GM18498 (cell line): Measurements from ENCODE around the gene P3H2.
A peak's percentile ranks its signal among the peaks of the same experiment; 100 is the strongest.
"Not testable (repeated sequence)": the region's sequence is repeated elsewhere in the genome, so short reads cannot be mapped to it uniquely, and the experiment has no call there.

Source experiments
- ATAC-seq: cut with Tn5 transposase; IDR thresholded peaks from one replicate; pipeline ENCODE4 v1.9.1; 2021; ENCODE audit warnings: mild to moderate bottlenecking, moderate library complexity; ENCODE audit not compliant: unreplicated experiment

The P3H2 gene, protein sequence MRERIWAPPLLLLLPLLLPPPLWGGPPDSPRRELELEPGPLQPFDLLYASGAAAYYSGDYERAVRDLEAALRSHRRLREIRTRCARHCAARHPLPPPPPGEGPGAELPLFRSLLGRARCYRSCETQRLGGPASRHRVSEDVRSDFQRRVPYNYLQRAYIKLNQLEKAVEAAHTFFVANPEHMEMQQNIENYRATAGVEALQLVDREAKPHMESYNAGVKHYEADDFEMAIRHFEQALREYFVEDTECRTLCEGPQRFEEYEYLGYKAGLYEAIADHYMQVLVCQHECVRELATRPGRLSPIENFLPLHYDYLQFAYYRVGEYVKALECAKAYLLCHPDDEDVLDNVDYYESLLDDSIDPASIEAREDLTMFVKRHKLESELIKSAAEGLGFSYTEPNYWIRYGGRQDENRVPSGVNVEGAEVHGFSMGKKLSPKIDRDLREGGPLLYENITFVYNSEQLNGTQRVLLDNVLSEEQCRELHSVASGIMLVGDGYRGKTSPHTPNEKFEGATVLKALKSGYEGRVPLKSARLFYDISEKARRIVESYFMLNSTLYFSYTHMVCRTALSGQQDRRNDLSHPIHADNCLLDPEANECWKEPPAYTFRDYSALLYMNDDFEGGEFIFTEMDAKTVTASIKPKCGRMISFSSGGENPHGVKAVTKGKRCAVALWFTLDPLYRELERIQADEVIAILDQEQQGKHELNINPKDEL

DNA sequence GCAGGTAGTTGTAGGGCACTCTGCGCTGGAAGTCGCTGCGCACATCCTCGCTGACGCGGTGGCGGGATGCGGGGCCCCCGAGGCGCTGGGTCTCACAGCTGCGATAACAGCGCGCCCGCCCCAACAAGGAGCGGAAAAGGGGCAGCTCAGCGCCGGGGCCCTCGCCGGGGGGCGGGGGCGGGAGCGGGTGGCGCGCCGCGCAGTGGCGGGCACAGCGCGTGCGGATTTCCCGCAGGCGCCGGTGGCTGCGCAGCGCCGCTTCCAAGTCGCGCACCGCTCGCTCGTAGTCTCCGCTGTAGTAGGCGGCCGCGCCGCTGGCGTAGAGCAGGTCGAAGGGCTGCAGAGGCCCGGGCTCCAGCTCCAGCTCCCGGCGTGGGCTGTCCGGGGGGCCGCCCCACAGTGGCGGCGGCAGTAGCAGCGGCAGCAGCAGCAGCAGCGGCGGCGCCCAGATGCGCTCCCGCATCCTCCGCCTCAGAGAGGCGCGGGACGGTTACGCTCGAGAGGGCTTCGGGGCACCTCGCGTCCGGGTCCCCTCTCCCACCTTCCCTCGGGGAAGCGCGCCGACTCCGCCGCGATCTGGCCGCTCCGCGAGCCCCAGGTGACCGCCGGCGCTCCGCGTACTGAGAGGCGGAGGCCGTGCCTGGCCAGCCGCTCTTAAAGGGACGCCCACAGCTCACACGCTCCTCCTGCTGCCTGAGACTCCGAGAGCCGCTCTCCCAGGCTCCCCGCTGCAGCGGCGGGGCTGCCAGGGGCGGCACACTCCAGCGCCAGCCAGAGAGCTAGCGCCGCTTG, at the start of gene P3H2:
TSS of gene P3H2 (minus strand) at position 629 of the 792 bp plus-strand sequence. CDS start at position 463, 166 bp downstream.
- peak; percentile 85 for ATAC-seq

DNA sequence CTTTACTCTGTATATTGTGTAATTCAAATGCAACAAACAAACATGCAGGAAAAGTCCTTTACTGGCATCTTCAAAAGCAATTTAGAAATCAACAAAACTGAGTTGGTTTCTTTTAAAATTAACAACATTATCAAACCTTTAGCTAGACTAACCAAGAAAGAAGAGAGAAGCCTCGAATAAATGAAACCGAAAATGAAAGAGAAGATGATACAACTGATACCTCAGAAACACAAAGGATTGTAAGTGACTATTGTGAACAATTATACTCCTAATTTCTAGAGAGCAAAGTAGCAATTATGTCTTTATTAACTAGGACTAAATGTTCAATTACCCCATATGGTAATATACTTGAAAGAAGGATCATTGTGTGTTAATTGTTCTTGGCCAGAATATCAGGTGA, 49.2 kb upstream of the P3H2 start:
- peak; percentile 80 for ATAC-seq

DNA sequence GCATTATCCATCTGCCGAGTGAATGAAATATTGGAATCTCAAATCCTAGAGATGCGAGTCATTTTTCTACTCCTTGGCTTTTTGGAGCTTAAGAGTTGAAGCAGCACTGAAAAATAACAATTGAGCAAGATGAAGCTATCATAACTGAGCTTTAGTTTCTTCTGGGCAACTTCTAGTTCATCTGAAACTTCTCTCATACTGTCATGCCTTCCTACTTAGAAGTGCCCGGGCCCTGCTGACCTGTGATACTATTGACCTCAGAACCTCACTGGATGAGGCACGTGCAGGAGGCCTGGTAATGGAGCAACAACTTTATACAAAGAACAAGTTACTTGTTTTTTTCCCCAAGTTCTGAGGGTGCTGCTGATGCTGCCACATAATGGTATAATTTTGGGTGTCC, 48.5 kb upstream of the P3H2 start:
- peak; percentile 56 for ATAC-seq

DNA sequence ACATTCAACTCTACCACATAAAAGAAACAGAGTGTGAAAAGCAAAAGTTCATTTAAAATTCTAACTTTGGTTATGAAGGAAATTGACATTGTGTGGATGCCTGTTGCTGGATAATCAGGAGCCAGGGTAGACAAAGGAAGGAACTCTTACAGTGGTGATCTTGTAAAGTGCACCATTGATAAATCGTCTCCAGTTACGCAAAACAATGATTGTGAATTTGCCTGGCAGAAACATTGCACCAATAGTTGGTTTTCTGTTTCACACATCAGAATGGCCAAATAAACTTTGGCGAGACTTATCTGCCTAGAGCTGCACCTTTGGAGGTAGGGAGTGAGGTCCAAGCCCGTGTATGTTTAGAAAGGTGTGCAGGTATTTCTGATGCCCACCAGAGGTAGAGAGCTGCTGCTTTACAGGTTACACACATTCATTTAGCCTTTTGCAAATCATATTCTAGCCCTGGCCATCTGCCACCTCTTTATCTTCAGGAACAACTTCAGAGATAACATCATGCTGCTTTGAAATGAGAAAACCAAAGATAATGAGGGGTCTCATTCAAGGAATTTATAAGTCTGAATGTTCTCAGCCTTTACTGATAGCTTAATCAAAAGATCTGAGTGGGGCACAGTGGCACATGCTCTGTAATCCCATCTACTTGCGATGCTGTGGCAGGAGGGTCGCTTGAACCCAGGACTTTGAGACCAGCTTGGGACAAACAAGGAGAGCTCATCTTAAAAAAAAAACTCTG, 47.4 kb upstream of the P3H2 start:
- no peak for ATAC-seq

DNA sequence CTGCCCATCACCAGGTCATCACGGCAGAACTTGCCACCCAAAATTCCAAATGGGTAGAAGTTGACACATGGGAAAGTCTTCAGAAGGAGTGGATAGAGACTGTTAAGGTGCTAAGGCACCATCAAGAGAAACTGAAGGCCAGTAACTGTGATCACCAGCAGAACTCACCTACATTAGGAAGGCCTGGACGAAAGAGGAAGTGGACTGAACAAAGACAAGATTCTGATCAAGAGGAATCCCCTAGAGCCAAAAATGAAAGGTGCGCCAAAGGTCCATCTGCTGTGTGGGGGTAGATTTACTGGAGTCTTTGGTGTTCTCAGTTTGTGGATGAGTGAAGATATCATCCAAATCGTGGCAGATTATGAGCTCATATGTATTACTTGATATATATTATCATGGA, 46.3 kb upstream of the P3H2 start:
- ATAC-seq = no peak

DNA sequence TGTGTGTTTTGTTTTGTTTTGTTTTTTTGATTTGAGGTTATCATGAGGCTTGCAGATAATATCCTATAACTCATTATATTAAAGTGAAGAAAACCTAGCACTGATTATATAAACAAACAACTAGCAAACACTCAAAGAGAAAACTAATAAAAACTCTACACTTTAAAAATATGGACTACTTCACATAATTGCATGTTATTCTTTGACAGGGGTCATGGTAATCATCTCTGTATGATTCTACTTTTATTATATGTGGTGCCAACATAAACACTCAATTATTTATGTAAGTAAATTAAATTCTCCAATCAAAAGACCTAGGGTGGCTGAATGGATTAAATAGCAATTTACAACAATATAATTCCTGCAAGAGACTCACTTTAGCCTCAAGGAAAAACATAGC, 44.6 kb upstream of the P3H2 start:
- no peak for ATAC-seq

DNA sequence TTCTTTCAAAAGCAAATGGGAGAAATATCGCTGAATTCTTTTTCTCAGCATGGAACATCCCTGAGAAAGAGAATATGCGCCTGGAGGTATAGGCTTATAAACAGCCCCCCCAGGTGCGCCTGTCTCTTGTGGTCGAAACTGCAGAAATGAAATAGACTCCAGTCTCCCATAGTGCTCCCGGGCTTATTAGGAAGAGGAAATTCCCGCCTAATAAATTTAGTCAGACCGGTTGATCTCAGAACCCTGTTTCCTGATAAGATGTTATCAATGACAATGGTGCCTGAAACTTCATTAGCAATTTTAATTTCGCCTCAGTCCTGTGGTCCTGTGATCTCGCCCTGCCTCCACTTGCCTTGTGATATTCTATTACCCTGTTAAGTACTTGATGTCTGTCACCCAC, 41.3 kb upstream of the P3H2 start:
- not testable (repeated sequence) for ATAC-seq

DNA sequence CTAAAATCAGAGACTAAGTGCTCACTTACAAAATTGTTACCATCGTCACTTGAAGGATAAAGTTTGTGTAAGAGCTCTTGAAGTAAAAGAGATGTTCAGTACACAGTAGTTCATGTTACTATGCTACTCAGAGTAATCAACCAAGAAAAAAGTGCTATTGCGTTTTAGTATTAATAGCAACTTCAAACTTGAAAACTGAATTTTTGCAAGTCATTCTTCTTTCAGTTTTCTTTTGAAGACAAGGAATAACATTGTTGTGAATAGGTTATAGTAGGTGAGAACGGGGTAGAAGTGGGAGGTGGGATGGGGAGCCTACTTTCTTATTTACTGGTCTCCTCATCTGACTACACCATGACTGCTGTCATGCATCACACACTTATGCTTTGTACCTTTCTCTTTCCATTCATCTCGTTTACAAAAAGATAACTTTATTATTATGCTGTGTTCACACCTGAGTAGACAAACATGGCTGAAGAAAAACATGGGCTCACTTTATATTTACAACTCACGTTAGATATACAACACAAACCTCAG, 39.3 kb upstream of the P3H2 start:
- no peak for ATAC-seq

DNA sequence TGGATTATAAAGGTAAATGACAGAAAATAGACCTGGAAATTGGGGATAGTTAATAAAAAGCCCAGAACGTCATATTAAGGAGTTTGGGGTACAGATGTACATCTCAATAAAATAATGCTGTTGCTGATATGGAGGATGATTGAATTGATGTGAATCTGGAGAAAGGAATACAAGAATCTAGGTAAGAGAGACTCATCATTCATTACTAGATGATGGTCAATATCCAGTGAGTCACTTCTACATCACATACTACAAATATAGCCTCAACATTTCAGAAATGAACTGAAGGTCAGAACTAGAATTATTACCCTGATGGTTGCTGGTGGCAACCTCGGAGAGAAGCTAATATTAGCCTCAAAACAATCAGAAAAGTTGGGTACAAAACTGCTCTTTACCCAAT, 37.6 kb upstream of the P3H2 start:
- no peak for ATAC-seq

DNA sequence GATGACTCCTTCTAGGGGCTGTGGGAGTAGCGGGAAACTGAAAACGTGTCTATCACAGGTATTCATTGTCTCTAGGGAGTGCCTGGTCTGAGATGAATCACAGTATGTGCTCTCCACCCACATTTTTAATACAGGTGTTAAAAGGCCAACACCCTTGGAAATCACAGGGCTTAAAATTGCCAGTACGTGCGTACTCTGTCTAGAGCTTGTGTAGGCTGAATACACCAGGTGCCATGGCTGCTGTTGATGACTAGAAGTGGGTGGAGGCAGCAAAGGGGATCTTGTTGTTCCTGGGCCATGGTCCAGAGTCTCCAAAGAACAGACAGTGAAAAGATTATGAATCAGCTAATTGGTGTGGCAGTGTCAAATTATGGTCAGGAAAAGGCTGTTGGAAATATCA, 35.1 kb upstream of the P3H2 start:
- ATAC-seq = no peak

DNA sequence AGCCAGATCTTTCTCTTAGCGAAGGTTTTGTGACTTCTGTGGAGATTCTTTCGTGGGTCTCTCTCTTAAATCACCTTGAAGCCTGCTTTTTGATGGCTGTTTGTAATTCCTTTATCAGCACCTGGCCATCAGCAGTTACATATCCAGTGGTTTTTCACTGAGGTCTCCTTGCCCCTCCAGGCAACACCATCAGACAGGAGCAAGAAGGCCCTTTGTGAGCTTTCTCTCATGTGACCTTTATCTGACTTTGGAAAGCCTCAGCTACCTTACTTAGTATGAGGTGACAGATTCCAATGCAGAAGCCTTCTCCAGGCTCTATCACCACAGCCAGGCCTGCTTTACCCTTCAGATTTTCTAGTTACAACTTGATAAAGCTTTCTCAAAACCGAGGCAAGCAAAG, 30.0 kb upstream of the P3H2 start:
- ATAC-seq = no peak

DNA sequence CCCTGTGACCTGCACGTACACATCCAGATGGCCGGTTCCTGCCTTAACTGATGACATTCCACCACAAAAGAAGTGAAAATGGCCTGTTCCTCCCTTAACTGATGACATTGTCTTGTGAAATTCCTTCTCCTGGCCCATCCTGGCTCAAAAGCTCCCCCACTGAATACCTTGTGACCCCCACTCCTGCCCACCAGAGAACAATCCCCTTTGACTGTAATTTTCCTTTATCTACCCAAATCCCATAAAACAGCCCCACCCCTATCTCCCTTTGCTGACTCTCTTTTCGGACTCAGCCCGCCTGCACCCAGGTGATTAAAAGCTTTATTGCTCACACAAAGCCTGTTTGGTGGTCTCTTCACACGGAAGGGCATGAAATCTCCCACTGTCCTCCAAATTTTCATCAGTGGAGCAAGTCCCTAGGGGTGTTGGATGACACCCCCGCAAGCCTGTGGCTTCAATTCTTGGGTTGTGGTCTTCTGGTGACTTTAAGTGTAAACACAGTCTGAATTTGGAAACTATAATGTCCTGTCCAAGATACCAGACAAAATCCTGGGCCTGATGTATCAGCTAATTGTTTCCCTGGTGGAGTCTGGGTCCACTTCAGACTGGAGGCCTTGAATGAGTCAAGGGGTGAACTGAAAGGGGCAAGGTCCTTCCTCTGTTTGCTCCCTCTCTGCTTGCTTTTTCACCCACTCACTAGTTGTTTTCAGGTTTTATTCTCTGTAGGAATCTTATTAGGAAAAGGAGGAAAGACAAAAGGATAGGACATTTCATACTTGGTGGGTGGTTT, 29.3 kb upstream of the P3H2 start:
- ATAC-seq = not testable (repeated sequence)

DNA sequence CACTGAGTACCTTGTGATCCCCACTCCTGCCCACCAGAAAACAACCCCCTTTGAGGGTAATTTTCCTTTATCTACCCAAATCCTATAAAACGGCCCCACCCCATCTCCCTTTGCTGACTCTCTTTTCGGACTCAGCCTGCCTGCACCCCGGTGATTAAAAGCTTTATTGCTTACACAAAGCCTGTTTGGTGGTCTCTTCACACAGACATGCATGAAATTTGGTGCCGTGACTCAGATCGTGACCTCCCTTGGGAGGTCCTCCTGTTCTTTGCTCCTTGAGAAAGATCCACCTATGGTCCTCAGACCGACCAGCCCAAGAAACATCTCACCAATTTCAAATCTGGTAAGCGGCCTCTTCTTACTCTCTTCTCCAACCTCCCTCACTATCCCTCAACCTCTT, 24.1 kb upstream of the P3H2 start:
- not testable (repeated sequence) for ATAC-seq

DNA sequence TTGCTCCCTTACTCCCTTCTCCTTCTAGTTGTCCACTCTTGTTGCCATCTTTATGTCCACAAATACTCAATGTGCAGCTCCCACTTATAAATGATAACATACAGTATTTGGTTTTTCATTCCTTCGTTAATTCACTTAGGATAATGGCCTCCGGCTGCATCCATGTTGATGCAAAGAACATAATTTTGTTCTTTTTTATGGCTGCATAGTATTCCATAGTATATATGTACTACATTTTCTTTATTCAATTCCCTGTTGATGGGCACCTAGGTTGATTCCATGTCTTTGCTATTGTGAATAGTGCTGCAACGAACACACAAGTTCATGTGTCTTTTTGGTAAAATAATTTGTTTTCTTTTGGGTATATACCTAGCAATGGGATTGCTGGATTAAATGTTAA, 21.3 kb upstream of the P3H2 start:
- no peak for ATAC-seq

DNA sequence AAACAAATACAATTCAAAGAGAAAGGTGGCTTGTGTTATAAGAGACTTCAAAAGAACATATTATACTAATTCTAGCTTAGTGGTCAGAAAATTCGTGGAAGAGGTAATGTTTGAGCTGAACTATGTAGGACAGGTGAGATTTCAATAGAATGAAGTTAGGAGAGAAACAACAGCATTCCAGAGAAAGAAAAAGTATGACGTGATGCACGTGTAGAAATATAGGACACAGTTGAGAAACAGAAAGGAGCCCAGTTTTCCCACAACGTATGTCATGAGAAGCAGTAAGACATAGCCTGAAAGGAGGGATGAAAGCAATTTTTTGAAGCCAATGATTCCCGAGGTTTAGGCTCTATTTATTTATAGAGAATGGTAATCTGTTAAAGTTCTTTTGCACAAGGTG, 18.7 kb upstream of the P3H2 start:
- no peak for ATAC-seq

DNA sequence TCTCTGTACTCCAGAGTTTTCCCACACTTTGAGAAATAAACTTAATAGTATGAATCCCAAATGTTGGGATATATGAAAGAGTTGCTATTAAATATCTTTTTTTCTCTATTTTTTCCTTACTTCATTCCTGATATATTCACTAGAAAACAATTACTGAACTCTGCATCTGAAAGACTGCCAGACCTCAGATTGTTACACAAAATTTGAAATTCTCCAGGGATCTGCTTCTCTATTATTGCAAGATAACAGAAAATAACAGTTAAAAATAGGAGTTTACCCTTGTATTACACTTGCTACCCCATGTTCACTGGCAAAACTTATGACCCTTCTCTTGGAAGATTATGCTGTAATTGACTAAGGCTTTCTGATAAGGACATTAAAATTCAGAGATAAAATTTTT, 11.7 kb upstream of the P3H2 start:
- no peak for ATAC-seq

DNA sequence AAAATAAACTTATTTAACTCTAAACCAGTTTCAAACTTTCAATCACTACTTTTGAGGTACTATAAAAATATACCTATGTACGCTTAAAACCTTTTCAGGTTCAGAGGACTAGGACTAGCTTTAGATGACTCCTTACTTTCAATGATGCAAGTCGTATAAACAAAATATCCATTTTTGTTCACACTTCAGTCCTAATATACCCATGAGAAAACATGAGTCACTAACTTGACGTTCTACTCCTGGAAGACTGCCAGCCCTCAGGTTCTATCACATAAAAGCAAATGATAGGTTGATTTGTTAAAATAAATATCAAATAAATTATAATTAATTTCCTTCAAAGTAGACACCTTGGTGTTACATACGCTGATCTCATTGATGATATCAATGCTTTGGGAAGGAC, 10.6 kb upstream of the P3H2 start:
- ATAC-seq = no peak

DNA sequence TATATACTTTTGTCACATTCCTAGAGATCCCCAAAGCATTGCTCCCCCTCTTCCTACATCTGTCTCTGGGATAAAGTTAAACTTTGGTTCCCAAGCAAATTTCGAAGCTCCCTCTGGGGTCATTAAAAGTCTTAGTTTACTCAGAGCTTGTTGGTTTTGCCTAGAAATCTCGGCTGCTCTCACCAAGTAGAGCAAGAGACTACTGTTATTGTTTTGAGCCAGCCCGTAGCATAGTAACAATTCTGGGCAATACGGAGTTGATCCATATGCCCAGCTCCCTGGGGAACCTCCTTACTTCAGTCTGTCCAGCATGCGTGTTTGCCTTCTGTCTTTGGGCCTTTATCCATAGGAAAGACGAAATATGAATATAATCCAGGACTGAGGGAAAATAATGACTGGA, 10.0 kb upstream of the P3H2 start:
- no peak for ATAC-seq

DNA sequence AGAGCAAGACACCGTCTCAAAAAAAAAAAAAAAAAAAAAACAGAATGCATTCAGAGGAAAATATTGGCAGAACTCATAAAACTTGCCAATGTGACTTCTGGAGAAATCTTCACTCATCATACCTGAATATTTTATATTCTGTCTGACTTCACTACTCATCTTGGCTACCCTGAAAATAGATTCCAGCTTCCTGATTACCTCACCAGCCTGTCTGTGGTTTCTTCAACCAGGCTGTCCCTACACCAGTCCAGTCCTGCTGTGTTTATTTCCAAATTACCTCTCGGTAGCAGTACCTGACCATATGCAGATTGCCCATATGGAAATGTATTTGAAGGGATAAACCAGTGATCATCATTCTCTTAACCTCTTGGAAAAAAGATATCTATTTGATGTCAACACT, 9.3 kb upstream of the P3H2 start:
- ATAC-seq = no peak

DNA sequence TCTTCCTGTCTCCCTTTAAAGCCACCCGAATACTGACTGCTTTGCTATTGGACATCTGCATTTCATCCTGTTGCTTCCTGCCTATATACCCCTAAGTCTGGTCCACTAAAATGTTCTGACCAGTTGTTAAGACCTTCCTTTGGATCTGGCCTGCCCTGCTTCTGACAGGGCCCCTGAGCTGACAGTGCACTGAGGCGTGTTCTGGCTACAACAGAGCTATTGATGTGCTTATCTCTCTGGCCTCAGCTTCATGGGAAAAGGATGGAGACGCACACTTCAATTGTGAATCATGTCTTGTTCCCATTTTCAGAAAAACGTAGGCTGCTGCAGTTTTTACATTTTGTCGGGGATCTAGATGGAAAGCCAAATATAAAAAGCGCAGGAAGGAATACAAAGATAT, 7.1 kb upstream of the P3H2 start:
- no peak for ATAC-seq
